Transverse colon (tissue), 4 donors: Measurements from ENCODE around the gene NBAS. TPM values are rescaled to one million over a fixed set of nuclear protein-coding genes. Genes with fewer than 3 reads are reported as not detected.

ENCODE experiments used
- DNase-seq: peaks from one replicate; pipeline ENCODE4 v3.0.0-alpha.2; 2019
- H3K27ac ChIP-seq, 4 donors: fragments of 200-600 bp; sonication (generic); 2 replicates each; pipeline ENCODE4 v1.5.1; 2016 to 2018; ENCODE audit warnings: inconsistent platforms in 4 of 4
- H3K27me3 ChIP-seq: fragments of 200-600 bp; sonication (generic); 2 replicates; pipeline ENCODE4 v1.5.1; 2017; ENCODE audit warnings: inconsistent platforms
- H3K36me3 ChIP-seq, 4 donors: fragments of 200-600 bp; sonication (generic); 2 replicates each; pipeline ENCODE4 v1.5.1; 2017 to 2019; ENCODE audit warnings: inconsistent platforms in 4 of 4
- H3K4me1 ChIP-seq, 4 donors: fragments of 200-600 bp; sonication (generic); 2 replicates each; pipeline ENCODE4 v1.5.1; 2017 to 2020; ENCODE audit warnings: inconsistent platforms in 4 of 4
- H3K4me3 ChIP-seq, 4 donors: fragments of 200-600 bp; sonication (generic); 1 replicate in 1 of 4; 2 replicates in 3 of 4; pipeline versions ENCODE4 v1.5.1 to v1.6.1; 2017 to 2019; ENCODE audit warnings: inconsistent platforms in 4 of 4
- H3K9me3 ChIP-seq, 2 donors: fragments of 200-600 bp; sonication (generic); 2 replicates each; pipeline ENCODE4 v1.5.1; 2017 to 2019; ENCODE audit warnings: inconsistent platforms in 2 of 2
- EP300 ChIP-seq: sonication (generic); formaldehyde crosslinking; IDR thresholded peaks from one replicate; pipeline ENCODE4 v1.6.1; 2017; ENCODE audit warnings: antibody characterized with exemption, low read depth
- POLR2A ChIP-seq: fragments of 450-650 bp; IDR thresholded peaks from one replicate; pipeline ENCODE4 v1.6.1; 2016; ENCODE audit warnings: antibody characterized with exemption, mild to moderate bottlenecking, moderate library complexity
- POLR2AphosphoS5 ChIP-seq, 3 donors: sonication (generic); formaldehyde crosslinking; IDR thresholded peaks; one replicate each; pipeline ENCODE4 v1.6.1; 2016; ENCODE audit warnings: antibody characterized with exemption in 3 of 3
- WGBS, 2 donors: methylation state at CpG; one replicate each; pipeline ENCODE4 v1.1.5; 2018; ENCODE audit warnings: low coverage in 1 of 2; 5-methylcytosine and 5-hydroxymethylcytosine counted together
- in situ Hi-C, 4 donors: fragments of 200-750 bp; cut with MboI; loops; one replicate each; pipeline versions ENCODE4 v1.15.0 to v1.15.1; 2017; ENCODE audit warnings: low sequenced_read_pairs in 3 of 4, low pct_ligation_motif_present in 1 of 4, low pct_unique_long_range_greater_than_20kb in 1 of 4
- intact Hi-C: fragments of 100-400 bp; cut with DNase I; formaldehyde crosslinking; loops from one replicate; pipeline ENCODE4 v1.15.1; 2023; ENCODE audit warnings: low total_unique reads
- total RNA-seq, 4 donors: library from RNA; depleted of rRNA; stranded (reverse); fragments of >200 nt; gene quantifications; one replicate each; pipeline ENCODE4 v1.1.0, GENCODE V29; 2016
- TF ChIP-seq, protein P1 (sequence below), 5 experiments: fragments of 200-600 bp in 3 of 5; fragments of 450-650 bp in 2 of 5; sonication (generic) in 3 of 5; IDR thresholded peaks; 1 replicate in 2 of 5; 2 replicates in 3 of 5; pipeline ENCODE4 v1.5.1; 2016 to 2017; ENCODE audit warnings: antibody characterized with exemption in 5 of 5, inconsistent platforms in 3 of 5, mild to moderate bottlenecking in 2 of 5, moderate library complexity in 1 of 5

The NBAS gene
- total RNA-seq, 4 donors from 2014 or later = 30.6 to 43.2 (median 34.5) TPM

DNA sequence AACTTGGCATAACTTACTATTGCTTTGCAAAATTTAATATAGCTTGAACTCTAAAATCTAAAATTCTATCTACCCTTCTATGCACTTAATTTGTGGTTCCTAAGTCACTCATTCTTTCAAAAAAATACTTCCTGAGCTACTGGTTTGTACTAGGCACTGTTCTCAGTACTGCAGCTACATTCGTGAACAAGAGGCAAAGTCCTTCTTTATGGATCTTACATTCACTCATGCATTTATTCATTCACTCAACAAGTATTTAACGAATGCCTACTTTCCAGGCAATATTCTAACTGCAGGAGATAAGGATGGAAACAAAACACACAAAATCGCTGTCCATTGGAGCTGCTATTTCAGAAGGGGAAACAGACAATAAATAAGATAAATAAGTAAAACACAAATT lies 104.8 kb downstream of the NBAS start:
- TF ChIP-seq POLR2AphosphoS5 (IDR thresholded peaks at IDR 0.05) (no peak), EP300 (no peak)
- TF ChIP-seq, protein P1, sequence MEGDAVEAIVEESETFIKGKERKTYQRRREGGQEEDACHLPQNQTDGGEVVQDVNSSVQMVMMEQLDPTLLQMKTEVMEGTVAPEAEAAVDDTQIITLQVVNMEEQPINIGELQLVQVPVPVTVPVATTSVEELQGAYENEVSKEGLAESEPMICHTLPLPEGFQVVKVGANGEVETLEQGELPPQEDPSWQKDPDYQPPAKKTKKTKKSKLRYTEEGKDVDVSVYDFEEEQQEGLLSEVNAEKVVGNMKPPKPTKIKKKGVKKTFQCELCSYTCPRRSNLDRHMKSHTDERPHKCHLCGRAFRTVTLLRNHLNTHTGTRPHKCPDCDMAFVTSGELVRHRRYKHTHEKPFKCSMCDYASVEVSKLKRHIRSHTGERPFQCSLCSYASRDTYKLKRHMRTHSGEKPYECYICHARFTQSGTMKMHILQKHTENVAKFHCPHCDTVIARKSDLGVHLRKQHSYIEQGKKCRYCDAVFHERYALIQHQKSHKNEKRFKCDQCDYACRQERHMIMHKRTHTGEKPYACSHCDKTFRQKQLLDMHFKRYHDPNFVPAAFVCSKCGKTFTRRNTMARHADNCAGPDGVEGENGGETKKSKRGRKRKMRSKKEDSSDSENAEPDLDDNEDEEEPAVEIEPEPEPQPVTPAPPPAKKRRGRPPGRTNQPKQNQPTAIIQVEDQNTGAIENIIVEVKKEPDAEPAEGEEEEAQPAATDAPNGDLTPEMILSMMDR (IDR thresholded peaks at IDR 0.05) = no peak
- in situ Hi-C loops (no loop called here), intact Hi-C loops (no loop called here)
- Histone ChIP-seq H3K9me3 (no peaks in the 10 kb centered on the region), H3K4me1 (peaks cover 0 to 20% (median 13%) of the 10 kb centered on the region in 4 donors), H3K27ac (peak overlapping the region in 1 of 4 donors; percentile 20), H3K4me3 (no peak overlapping the region), H3K27me3 (no peaks in the 10 kb centered on the region), H3K36me3 (peaks cover 0 to 12% (median 4%) of the 10 kb centered on the region in 4 donors)
- DNase-seq = no peak
- 41 to 55% methylated on average over 3 of the region's 3 CpGs for WGBS, 2 donors

DNA sequence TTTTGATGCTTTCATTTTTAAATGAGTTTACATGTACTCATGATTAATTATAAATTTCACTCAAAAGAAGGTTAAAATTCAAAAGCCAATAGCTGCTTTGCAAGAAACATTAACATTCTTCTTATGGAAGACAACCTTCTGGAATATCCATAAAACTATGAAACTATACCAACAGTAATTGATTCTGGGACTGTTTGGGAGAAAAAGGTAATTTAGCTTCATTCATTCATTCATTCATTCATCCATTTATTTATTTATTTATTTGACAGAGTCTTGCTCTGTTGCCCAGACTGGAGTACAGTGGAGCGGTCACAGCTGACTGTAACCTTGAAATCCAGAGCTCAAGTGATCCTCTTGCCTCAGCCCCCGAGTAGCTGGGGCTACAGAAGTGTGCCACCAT lies 110.3 kb downstream of the NBAS start:
- Histone ChIP-seq H3K27me3 (no peaks in the 10 kb centered on the region), H3K9me3 (peaks cover 0 to 4% of the 10 kb centered on the region in 2 donors), H3K4me3 (no peak overlapping the region), H3K4me1 (peaks cover 0 to 7% (median 3%) of the 10 kb centered on the region in 4 donors), H3K27ac (no peak overlapping the region), H3K36me3 (peaks cover 0 to 7% (median 2%) of the 10 kb centered on the region in 4 donors)
- no peak for TF ChIP-seq POLR2AphosphoS5 (IDR thresholded peaks at IDR 0.05)
- TF ChIP-seq EP300 = no peak
- TF ChIP-seq, protein P1 (IDR thresholded peaks at IDR 0.05) = no peak
- no peak for TF ChIP-seq POLR2A
- in situ Hi-C loops (no loop called here), intact Hi-C loops (no loop called here)
- WGBS, 2 donors = 98 to 100% methylated on average over 2 of the region's 2 CpGs
- DNase-seq = no peak

DNA sequence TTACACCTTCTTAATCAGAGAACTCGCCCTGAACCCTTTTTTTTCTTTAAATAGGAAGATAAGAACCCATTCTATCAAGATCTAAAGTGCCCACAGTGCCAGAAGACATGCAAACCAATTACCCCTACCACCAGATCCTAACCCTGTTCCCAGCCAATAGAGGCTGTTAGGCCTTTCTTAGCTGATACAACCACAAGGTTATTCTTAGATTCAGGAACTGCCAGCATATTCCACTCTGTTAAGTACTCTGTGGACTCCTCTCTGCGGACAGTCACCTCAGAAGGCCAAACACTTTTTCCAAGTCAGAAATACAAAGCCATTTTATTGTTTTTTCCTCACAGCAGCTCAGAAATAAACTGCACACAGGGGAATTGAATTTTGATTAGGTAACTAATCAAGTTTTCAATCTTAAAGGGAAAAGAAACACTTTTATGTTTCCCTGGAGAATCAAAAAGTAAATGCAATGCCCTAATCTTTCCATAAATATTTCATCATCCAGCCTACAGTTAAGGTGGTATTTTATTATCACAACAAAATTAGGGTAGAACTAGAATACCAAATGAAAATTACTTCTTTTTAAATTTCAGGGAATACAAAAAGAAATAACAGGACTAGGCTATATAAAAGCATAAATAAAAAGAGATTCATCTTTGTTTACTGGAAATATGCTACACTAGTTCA lies 111.4 kb downstream of the NBAS start:
- no peak overlapping the region for H3K27ac ChIP-seq
- intact Hi-C loops (loop anchor here (5.0 kb wide), 1 partner anchor 1432 kb away; no protein-coding TSS in a partner anchor), in situ Hi-C loops (no loop called here)
- H3K4me3 ChIP-seq = no peak overlapping the region
- no peak for TF ChIP-seq POLR2AphosphoS5 (IDR thresholded peaks at IDR 0.05)
- TF ChIP-seq EP300 = no peak
- TF ChIP-seq, protein P1 (IDR thresholded peaks at IDR 0.05) = no peak
- TF ChIP-seq POLR2A = no peak
- no peaks in the 10 kb centered on the region for H3K27me3 ChIP-seq
- no peaks in the 10 kb centered on the region for H3K4me1 ChIP-seq
- DNase-seq = no peak
- peaks cover 0 to 4% of the 10 kb centered on the region in 2 donors for H3K9me3 ChIP-seq
- H3K36me3 ChIP-seq = peaks cover 0 to 10% (median 3%) of the 10 kb centered on the region in 4 donors
- 78 to 96% methylated on average over 2 of the region's 2 CpGs for WGBS, 2 donors

DNA sequence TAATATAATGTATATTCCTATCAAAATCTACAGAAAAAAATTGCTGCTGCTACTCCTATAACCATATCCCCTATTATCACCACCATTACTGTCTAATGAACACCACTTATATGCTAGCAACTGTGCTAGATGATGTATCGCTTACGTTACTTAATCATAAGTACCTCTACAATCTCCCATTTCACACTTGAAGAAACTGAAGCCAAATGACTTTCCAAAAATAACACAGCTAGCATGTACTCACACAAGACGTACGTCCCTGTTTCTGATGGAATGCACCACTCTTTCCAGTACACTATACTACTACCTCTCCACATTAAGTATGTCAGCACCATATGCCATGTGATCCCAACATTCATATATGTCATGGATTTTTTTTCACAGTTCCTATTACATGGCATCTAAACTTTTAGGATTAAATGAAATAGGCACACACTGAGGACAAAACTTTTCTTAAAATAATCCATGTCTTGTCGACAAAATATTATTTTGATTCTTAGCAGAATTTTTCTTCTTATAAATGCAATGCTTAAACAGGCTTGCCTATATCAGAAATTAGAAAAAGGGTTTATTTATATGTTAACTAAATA lies 112.8 kb downstream of the NBAS start:
- peaks cover 0 to 4% of the 10 kb centered on the region in 2 donors for H3K9me3 ChIP-seq
- 85 to 91% methylated on average over 5 of the region's 5 CpGs for WGBS, 2 donors
- no peaks in the 10 kb centered on the region for H3K27me3 ChIP-seq
- H3K4me1 ChIP-seq = no peaks in the 10 kb centered on the region
- H3K27ac ChIP-seq = no peak overlapping the region
- no peak for TF ChIP-seq EP300
- intact Hi-C loops (loop anchor here (5.0 kb wide), 1 partner anchor 1431 kb away; no protein-coding TSS in a partner anchor), in situ Hi-C loops (no loop called here)
- H3K36me3 ChIP-seq = peaks cover 0 to 10% (median 3%) of the 10 kb centered on the region in 4 donors
- no peak overlapping the region for H3K4me3 ChIP-seq
- no peak for DNase-seq
